Gastroesophageal sphincter (tissue), 2 donors: ENCODE data around the gene MVK.

Experiments
- POLR2A ChIP-seq, 2 donors: fragments of 450-650 bp; IDR thresholded peaks; one replicate each; pipeline ENCODE4 v1.6.1; 2017; ENCODE audit warnings: antibody characterized with exemption in 2 of 2, mild to moderate bottlenecking in 2 of 2, moderate library complexity in 1 of 2
- POLR2AphosphoS5 ChIP-seq: sonication (generic); formaldehyde crosslinking; IDR thresholded peaks from one replicate; pipeline ENCODE4 v1.6.1; 2017; ENCODE audit warnings: antibody characterized with exemption

DNA sequence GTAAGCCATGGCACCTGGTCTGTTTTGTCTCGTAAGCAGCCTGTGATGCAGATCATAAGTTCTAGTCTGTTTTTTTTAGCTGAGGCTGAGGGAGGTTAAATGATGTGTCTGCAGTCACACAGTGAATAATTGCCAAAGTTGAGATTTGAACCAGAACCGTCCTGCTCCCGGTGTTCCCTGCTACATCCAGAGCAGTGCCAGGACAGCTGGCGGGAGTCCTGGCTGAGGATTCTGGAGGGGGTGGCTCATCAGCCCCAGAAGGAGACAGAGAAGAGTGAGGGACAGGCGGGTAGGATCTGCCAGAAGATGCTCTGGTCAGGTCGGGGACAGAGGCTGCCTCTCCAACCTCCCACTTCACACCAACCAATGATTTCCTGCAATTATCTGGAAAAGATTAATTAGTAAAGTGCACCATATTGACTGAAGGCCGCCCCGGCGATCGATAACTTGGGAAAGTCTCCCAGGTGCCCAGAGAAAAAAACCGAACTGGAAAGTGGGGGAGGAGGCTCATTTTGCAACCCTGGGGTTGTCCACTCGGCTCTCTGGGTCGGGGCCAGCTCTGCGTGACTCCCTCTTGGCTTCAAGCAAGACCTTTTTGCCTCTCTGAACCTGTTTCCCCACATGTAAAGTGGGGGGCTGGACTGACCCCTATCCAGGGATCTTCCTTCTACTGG lies 42.1 kb downstream of the MVK start:
- TF ChIP-seq POLR2AphosphoS5: no peak
- no peak for TF ChIP-seq POLR2A (IDR thresholded peaks at IDR 0.05)
